Astrocyte of the cerebellum (primary cell): Measurements from ENCODE around the gene TSHB.
A peak's percentile ranks its signal among the peaks of the same experiment; 100 is the strongest.

Experiments
- DNase-seq: peaks from one replicate; pipeline ENCODE4 v3.0.0-alpha.2; 2011; ENCODE audit warnings: low read depth
- H3K4me3 ChIP-seq: 2 replicates; pipeline ENCODE4 v1.5.1; 2011; ENCODE audit warnings: mild to moderate bottlenecking, low read depth, low read length, moderate library complexity
- in situ Hi-C: cut with HindIII; loops from 2 replicates; pipeline ENCODE4 v1.10.0; 2017; ENCODE audit warnings: low sequenced_read_pairs
- TF ChIP-seq, protein P1 (sequence below): IDR thresholded peaks from 2 replicates; pipeline ENCODE4 v1.5.1; 2012; ENCODE audit warnings: low read length, low read depth, moderate library complexity, mild to moderate bottlenecking; ENCODE audit errors: missing control alignments

The TSHB gene

DNA sequence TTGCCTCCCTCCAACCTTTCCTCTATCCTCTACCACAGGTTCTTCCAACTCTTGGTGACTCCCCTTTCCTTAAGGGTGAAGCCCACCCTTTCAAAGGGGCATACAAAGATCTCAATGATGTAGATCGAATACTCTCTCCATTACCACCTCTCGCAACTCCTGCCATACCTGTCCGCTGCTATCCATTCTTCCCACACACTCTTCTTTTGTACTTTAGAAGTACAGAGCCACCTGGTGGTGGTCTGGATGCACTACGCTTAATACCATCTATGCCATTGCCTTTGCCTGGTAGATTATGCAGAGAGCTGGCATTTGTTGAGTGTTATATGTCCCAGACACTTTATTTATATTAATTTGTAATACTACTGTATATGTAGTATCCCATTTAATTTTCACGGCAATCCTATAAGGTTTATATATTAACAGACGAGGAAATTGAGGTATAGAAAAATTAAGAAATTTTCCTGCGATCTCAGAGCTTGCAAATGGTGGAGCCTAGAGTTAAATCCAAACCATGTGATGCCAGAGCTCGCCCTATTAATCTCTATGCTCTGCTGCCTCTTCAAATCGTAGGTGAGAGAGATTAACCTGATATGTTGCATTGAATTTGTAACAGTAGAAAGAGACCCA is 22.9 kb downstream of the TSHB start:
- TF ChIP-seq, protein P1, sequence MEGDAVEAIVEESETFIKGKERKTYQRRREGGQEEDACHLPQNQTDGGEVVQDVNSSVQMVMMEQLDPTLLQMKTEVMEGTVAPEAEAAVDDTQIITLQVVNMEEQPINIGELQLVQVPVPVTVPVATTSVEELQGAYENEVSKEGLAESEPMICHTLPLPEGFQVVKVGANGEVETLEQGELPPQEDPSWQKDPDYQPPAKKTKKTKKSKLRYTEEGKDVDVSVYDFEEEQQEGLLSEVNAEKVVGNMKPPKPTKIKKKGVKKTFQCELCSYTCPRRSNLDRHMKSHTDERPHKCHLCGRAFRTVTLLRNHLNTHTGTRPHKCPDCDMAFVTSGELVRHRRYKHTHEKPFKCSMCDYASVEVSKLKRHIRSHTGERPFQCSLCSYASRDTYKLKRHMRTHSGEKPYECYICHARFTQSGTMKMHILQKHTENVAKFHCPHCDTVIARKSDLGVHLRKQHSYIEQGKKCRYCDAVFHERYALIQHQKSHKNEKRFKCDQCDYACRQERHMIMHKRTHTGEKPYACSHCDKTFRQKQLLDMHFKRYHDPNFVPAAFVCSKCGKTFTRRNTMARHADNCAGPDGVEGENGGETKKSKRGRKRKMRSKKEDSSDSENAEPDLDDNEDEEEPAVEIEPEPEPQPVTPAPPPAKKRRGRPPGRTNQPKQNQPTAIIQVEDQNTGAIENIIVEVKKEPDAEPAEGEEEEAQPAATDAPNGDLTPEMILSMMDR: peak; percentile 86
- in situ Hi-C loops: no loop called here
- DNase-seq: no peak
- no peak overlapping the region for H3K4me3 ChIP-seq

DNA sequence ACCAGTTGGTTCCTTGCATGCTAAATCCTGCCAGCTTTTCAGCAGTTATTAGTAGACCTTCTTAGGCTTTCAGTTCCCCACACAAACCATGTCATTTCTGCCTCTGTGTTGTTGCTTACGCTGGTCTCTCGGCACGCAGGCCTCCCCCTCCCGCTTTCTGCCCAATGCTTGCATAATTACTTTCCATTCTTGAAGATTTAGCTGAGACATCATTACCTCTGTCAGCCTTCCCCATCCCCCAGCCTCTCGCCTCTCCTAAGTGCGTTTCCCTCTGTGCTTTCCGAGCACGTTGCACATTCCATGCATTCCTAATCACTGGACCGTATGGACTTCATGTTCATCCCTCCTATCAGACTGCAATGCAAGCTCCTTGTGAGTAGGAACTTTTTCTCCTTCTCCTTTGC is 26.8 kb downstream of the TSHB start:
- DNase-seq: peak; percentile 72
- in situ Hi-C loops: loop anchor here (5.0 kb wide), 1 partner anchor 66 kb away; no protein-coding TSS in a partner anchor
- H3K4me3 ChIP-seq: peak overlapping the region; percentile 9
- TF ChIP-seq, protein P1: no peak

DNA sequence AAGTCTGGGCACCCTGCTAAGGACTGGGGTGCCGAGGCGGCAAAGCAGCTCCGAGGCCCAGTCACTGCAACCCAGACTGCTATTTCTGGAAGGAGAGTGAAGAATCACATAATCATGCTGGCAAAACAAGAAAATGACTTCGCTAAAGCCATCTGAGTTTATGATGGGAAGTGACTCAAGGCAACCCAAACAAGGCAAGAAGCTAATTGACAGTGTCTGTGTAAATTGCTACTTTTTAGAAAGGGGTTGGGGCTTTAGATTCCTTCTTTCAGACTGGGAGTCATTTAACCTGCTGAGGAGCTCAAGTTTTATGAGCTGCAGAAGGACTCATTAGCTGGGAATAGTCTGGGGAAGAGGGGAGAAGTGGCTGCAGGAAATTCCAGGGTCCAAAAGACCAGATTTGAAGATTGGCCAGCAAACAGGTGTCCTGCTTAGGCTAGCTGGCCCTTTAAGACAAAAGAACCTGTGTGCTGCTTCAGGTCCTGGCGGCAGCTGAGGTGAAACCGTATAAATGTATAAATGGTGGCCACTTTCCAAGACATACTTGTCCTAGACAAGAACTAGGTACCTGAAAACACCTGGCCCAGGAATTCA is 28.1 kb downstream of the TSHB start:
- no peak for DNase-seq
- TF ChIP-seq, protein P1: no peak
- no peak overlapping the region for H3K4me3 ChIP-seq
- in situ Hi-C loops: loop anchor here (5.0 kb wide), 1 partner anchor 65 kb away; no protein-coding TSS in a partner anchor

DNA sequence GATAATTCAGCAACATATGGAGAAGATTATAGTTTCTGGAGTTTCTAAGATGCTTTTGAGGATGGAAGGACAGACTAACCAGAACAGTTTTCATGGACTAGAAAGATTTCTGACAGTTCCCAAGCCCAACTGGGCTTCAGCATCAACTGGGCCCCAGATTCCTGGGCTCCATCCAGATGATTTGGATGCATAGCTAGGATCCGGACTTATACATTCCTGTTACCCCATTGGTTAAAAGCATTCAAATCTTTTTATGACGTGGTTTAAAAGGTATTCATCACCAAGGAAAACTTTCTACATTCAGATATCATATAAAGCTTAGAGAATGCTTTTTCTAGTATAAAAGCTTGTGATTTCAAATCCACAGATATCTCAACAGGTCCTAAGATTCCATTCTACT is 29.7 kb downstream of the TSHB start:
- H3K4me3 ChIP-seq: no peak overlapping the region
- no peak for DNase-seq
- TF ChIP-seq, protein P1: no peak
- in situ Hi-C loops: loop anchor here (5.0 kb wide), 1 partner anchor 63 kb away; no protein-coding TSS in a partner anchor

DNA sequence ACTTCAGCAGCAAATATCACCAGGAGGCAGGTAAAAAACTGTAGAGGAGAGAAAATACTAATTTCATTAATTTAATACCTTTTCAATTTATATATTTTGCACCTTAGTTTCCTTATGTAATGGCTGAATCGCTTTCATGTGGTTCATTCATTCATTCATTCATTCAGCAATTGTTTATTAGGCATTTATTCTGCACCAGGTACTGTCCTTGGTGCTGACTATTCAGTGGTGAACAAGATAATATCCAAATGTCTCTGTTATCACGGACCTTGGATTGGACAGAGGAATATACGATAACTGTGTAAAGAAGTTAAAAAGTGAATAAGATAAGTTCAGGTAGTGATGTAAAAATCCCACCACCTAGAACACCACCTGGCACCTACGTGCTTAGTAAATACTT is 30.9 kb downstream of the TSHB start:
- in situ Hi-C loops: no loop called here
- DNase-seq: no peak
- no peak overlapping the region for H3K4me3 ChIP-seq
- TF ChIP-seq, protein P1: no peak

DNA sequence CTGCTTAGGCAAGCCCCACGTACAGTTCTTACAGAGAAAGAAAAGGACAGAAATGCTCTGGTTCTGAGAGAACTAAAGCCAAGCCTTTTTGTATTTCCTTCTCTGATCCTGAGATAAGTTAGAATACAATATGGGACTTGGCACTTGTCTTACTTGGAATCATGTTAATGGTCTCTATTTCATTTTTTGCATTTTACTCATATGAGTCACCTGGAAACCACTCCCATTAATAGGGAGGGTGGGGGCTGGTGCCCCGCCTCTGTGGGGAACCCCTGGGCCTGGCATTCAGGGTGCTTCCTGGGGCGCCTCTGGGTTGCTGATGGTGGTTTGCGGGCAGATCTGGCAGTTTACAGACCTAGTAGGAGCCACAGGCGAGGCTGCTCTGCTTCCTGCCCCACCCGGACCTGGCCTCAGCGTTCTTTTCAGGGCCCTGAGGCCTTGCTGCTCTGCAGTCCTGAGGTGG is 32.9 kb downstream of the TSHB start:
- peak; percentile 67 for DNase-seq
- in situ Hi-C loops: no loop called here
- no peak overlapping the region for H3K4me3 ChIP-seq
- TF ChIP-seq, protein P1: no peak
